ENCODE results near the gene ZNF367.

Gene ZNF367

DNA sequence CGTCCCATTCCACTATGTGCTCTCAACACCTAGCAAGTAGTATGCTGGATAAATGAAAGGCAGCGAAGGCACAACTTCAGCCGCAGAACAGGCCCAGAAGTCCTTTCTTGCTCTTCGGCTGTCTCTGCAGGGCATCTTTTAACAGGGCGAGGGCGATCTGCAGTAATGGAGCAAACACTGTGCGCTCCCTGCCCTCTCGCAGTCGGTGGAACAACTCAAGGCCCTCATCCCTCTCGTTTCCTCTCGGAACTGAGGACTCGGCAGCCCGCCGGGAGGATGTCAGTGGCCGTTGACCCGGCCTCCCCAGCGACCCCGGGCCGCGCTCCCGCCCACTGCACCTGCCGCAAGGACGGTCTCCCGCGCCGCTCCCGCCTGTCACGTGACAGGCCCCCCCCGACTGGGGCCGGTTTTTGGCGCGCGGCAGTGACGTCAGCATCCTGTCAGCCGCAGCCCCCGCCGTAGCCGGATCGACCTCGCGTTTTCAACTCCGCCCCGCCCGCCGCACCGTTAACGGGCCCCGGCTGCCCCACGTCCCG, 1.1 kb downstream of the ZNF367 start:
- Histone ChIP-seq H3K4me2 (ENCODE audit: low read length) (peak overlapping the region; percentile 85), H3K23ac (ENCODE audit: low read length) (peak overlapping the region; percentile 0), H2BK5ac (ENCODE audit: low read depth, low read length, poor library complexity) (peak overlapping the region; percentile 53), H3K36me3 (ENCODE audit: control insufficient read depth in 1 of 2, insufficient read depth in 2 of 2, low read length in 2 of 2) (no peaks in the 10 kb centered on the region), H3K18ac (ENCODE audit: low read length) (peak overlapping the region; percentile 2), H3K9ac (ENCODE audit: low read length) (peak overlapping the region; percentile 61), H2AK5ac (ENCODE audit: low read length) (no peak overlapping the region), H3K27ac (ENCODE audit: low read depth, low read length) (peak overlapping the region; percentile 48), H4K8ac (ENCODE audit: low read depth, low read length) (peak overlapping the region; percentile 18), H2BK12ac (ENCODE audit: low read length) (no peak overlapping the region), H3K4ac (ENCODE audit: low read depth, low read length) (peak overlapping the region; percentile 99), H4K91ac (ENCODE audit: low read depth, low read length) (peak overlapping the region; percentile 16), H3K9me3 (ENCODE audit: insufficient read depth, low read depth, low read length) (peaks cover 3% of the 10 kb centered on the region), H3K27me3 (ENCODE audit: insufficient read depth, low read length) (no peaks in the 10 kb centered on the region), H2AFZ (ENCODE audit: insufficient read depth, low read length, poor library complexity) (peak overlapping the region; percentile 82), H3K79me2 (ENCODE audit: control insufficient read depth, insufficient read depth, low read length, poor library complexity) (peaks cover 19% of the 10 kb centered on the region), H3K14ac (ENCODE audit: low read length) (peak overlapping the region; percentile 24), H3K4me1 (ENCODE audit: control insufficient read depth in 1 of 2, insufficient read depth in 2 of 2, low read length in 2 of 2) (peaks cover 6% of the 10 kb centered on the region in 2 experiments), H3K79me1 (ENCODE audit: low read length) (peaks cover 14% of the 10 kb centered on the region), H3K4me3 (ENCODE audit: low read depth, low read length) (peak overlapping the region; percentile 89), H4K12ac (ENCODE audit: low read depth, low read length) (no peak overlapping the region), H2BK120ac (ENCODE audit: insufficient read depth, low read length, poor library complexity) (no peak overlapping the region)
- no CpG with 5 or more reads among the region's 50 CpGs for WGBS (ENCODE audit: extremely low coverage, insufficient coverage, insufficient read length)
- peak; percentile 74 to 81 for DNase-seq

DNA sequence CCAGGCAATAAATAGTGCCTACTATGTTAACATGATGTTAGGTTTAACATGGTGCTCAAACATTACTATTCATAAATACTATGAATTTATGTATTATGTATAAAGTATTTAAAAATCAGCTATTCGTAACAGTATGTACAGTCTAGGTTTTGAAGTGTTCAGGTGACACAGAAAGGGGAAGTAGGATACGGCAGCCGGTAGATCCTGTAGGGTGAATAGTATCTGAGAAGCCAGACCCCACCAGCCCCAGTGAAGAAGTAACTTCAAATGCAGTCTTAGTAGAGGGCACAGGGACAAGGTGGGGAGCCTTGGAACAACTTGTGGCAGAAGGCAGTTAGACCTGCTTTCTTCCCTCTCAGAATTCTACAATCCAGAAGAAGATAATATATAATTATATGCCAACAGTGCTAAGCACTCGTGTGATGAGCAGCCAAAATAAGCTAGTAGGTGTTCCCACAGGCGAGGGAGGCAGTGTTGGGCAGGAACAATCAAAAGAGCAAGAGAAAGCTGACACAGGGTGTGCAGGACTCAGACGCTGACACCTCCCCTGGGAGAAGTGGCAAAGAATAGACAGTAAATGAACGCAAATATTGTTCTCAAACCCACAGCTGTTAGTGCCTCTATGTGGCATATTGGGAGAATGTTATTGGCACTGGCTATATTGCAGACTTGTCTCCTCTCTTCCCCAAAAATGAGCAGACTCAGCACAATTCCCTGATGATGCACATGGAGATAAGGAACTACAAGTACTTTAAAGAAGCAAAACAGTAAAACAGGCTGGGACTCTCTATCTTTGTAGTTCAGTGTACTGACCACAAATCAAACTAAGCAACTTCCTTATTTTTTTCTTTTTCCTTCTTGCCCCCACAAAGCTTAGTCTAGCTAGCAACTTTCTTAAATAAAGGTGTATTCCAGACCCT, 4.6 kb downstream of the ZNF367 start:
- Histone ChIP-seq H3K4me2 (ENCODE audit: low read length) (no peak overlapping the region), H3K36me3 (ENCODE audit: control insufficient read depth in 1 of 2, insufficient read depth in 2 of 2, low read length in 2 of 2) (peaks cover 2 to 7% of the 10 kb centered on the region in 2 experiments), H4K12ac (ENCODE audit: low read depth, low read length) (no peak overlapping the region), H3K79me2 (ENCODE audit: control insufficient read depth, insufficient read depth, low read length, poor library complexity) (peaks cover 17% of the 10 kb centered on the region), H3K27me3 (ENCODE audit: insufficient read depth, low read length) (no peaks in the 10 kb centered on the region), H3K27ac (ENCODE audit: low read depth, low read length) (no peak overlapping the region), H2AK5ac (ENCODE audit: low read length) (no peak overlapping the region), H3K4me3 (ENCODE audit: low read depth, low read length) (no peak overlapping the region), H2AFZ (ENCODE audit: insufficient read depth, low read length, poor library complexity) (no peak overlapping the region), H3K18ac (ENCODE audit: low read length) (no peak overlapping the region), H3K9ac (ENCODE audit: low read length) (no peak overlapping the region), H3K23ac (ENCODE audit: low read length) (no peak overlapping the region), H4K8ac (ENCODE audit: low read depth, low read length) (peak overlapping the region; percentile 10), H3K4me1 (ENCODE audit: control insufficient read depth in 1 of 2, insufficient read depth in 2 of 2, low read length in 2 of 2) (peaks cover 3% of the 10 kb centered on the region in 2 experiments), H3K9me3 (ENCODE audit: insufficient read depth, low read depth, low read length) (peaks cover 3% of the 10 kb centered on the region), H3K4ac (ENCODE audit: low read depth, low read length) (peak overlapping the region; percentile 92), H2BK120ac (ENCODE audit: insufficient read depth, low read length, poor library complexity) (no peak overlapping the region), H3K14ac (ENCODE audit: low read length) (no peak overlapping the region), H3K79me1 (ENCODE audit: low read length) (peaks cover 6% of the 10 kb centered on the region), H2BK5ac (ENCODE audit: low read depth, low read length, poor library complexity) (no peak overlapping the region), H2BK12ac (ENCODE audit: low read length) (peak overlapping the region; percentile 63), H4K91ac (ENCODE audit: low read depth, low read length) (no peak overlapping the region)
- WGBS (ENCODE audit: extremely low coverage, insufficient coverage, insufficient read length), result no CpG with 5 or more reads among the region's 7 CpGs
- DNase-seq, result no peak

DNA sequence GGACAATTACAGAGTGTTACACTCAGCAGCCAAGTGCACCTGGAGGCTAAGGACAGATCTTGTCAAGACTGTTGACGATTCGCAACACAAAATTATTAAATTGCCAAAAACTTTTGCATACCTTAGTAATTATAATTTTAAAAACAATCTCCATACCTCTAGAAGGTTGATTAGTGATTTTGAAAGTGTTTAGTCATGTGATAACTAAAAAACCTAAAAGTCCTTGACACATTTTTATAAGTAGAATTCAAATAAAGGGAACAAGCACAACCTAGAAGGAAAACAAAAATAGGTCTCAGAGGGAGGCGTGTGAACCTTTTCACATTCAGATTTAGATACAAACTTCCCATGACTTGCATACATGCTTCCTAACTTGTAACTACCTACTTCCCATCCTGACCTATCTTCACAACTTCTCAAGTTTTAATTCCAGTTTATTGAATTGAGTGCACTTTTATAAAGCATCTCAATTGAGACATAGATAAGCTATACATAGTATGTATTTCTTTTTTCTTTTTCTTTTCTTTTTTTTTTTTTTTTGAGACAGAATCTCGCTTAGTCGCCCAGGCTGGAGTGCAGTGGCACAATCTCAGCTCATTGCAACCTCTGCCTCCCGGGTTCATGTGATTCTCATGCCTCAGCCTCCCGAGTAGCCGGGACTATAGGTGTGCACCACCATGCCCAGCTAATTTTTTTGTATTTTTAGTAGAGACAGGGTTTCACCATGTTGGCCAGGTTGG, 5.8 kb downstream of the ZNF367 start:
- H2BK120ac ChIP-seq (ENCODE audit: insufficient read depth, low read length, poor library complexity), result no peak overlapping the region
- H3K27ac ChIP-seq (ENCODE audit: low read depth, low read length), result no peak overlapping the region
- no peak overlapping the region for H2AK5ac ChIP-seq (ENCODE audit: low read length)
- no CpG with 5 or more reads among the region's 8 CpGs for WGBS (ENCODE audit: extremely low coverage, insufficient coverage, insufficient read length)
- H3K14ac ChIP-seq (ENCODE audit: low read length), result no peak overlapping the region
- no peak overlapping the region for H3K23ac ChIP-seq (ENCODE audit: low read length)
- no peak overlapping the region for H4K8ac ChIP-seq (ENCODE audit: low read depth, low read length)
- no peak overlapping the region for H4K91ac ChIP-seq (ENCODE audit: low read depth, low read length)
- H3K4me1 ChIP-seq (ENCODE audit: control insufficient read depth in 1 of 2, insufficient read depth in 2 of 2, low read length in 2 of 2), result peaks cover 3% of the 10 kb centered on the region in 2 experiments
- H2AFZ ChIP-seq (ENCODE audit: insufficient read depth, low read length, poor library complexity), result no peak overlapping the region
- peaks cover 13% of the 10 kb centered on the region for H3K79me2 ChIP-seq (ENCODE audit: control insufficient read depth, insufficient read depth, low read length, poor library complexity)
- H3K27me3 ChIP-seq (ENCODE audit: insufficient read depth, low read length), result no peaks in the 10 kb centered on the region
- H3K9ac ChIP-seq (ENCODE audit: low read length), result no peak overlapping the region
- H3K36me3 ChIP-seq (ENCODE audit: control insufficient read depth in 1 of 2, insufficient read depth in 2 of 2, low read length in 2 of 2), result peaks cover 2 to 7% of the 10 kb centered on the region in 2 experiments
- H3K4me3 ChIP-seq (ENCODE audit: low read depth, low read length), result no peak overlapping the region
- no peak for DNase-seq
- H3K79me1 ChIP-seq (ENCODE audit: low read length), result no peaks in the 10 kb centered on the region
- no peak overlapping the region for H3K18ac ChIP-seq (ENCODE audit: low read length)
- H3K9me3 ChIP-seq (ENCODE audit: insufficient read depth, low read depth, low read length), result no peaks in the 10 kb centered on the region
- no peak overlapping the region for H4K12ac ChIP-seq (ENCODE audit: low read depth, low read length)
- H2BK12ac ChIP-seq (ENCODE audit: low read length), result no peak overlapping the region
- no peak overlapping the region for H2BK5ac ChIP-seq (ENCODE audit: low read depth, low read length, poor library complexity)
- no peak overlapping the region for H3K4me2 ChIP-seq (ENCODE audit: low read length)
- H3K4ac ChIP-seq (ENCODE audit: low read depth, low read length), result no peak overlapping the region

DNA sequence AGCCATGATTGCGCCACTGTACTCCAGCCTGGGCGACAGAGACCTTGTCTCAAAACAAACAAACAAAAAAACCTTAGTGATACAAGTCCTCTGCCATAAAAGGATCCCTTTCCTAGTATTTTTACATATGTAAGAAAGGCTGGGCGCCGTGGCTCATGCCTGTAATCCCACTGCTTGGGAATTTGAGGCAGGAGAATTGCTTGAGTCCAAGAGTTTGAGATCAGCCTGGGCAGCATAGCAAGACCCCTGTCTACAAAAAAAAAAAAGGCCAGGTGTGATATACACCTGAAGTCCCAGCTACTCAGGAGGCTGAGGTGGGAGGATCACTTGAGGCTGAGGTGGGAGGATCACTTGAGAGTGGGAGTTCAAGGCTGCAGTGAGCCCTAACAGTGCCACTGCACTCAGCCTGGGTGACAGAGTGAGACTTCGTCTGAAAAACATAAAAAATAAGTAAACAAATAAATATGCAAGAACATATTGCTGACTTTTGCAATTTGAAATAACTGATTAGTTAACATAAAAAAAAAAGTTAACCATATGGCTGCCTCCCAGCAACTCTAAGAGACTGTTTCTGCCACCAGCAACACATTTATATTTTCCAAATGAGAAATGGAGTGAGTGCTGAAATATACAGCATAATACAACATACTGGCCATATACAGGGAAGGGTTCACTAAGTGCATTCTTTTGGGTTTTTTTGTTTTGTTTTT, 6.9 kb downstream of the ZNF367 start:
- H3K4me2 ChIP-seq (ENCODE audit: low read length), result no peak overlapping the region

More for the DNA sequence above, 6.9 kb downstream of the ZNF367 start:
- peak in 1 of 2 donors; percentile 44 for DNase-seq
- H3K23ac ChIP-seq (ENCODE audit: low read length), result no peak overlapping the region
- no peak overlapping the region for H4K91ac ChIP-seq (ENCODE audit: low read depth, low read length)
- H3K36me3 ChIP-seq (ENCODE audit: control insufficient read depth in 1 of 2, insufficient read depth in 2 of 2, low read length in 2 of 2), result peaks cover 2 to 7% of the 10 kb centered on the region in 2 experiments
- no peak overlapping the region for H2AK5ac ChIP-seq (ENCODE audit: low read length)
- H3K4ac ChIP-seq (ENCODE audit: low read depth, low read length), result peak overlapping the region; percentile 10
- peaks cover 0 to 3% of the 10 kb centered on the region in 2 experiments for H3K4me1 ChIP-seq (ENCODE audit: control insufficient read depth in 1 of 2, insufficient read depth in 2 of 2, low read length in 2 of 2)
- no peak overlapping the region for H3K27ac ChIP-seq (ENCODE audit: low read depth, low read length)
- no peaks in the 10 kb centered on the region for H3K79me1 ChIP-seq (ENCODE audit: low read length)
- H3K27me3 ChIP-seq (ENCODE audit: insufficient read depth, low read length), result no peaks in the 10 kb centered on the region
- no peak overlapping the region for H2AFZ ChIP-seq (ENCODE audit: insufficient read depth, low read length, poor library complexity)
- no peak overlapping the region for H2BK12ac ChIP-seq (ENCODE audit: low read length)
- H2BK120ac ChIP-seq (ENCODE audit: insufficient read depth, low read length, poor library complexity), result no peak overlapping the region
- no peak overlapping the region for H3K14ac ChIP-seq (ENCODE audit: low read length)
- H4K8ac ChIP-seq (ENCODE audit: low read depth, low read length), result no peak overlapping the region
- H4K12ac ChIP-seq (ENCODE audit: low read depth, low read length), result no peak overlapping the region
- H3K4me3 ChIP-seq (ENCODE audit: low read depth, low read length), result no peak overlapping the region
- H3K9ac ChIP-seq (ENCODE audit: low read length), result no peak overlapping the region
- no peaks in the 10 kb centered on the region for H3K9me3 ChIP-seq (ENCODE audit: insufficient read depth, low read depth, low read length)
- no peak overlapping the region for H3K18ac ChIP-seq (ENCODE audit: low read length)
- H3K79me2 ChIP-seq (ENCODE audit: control insufficient read depth, insufficient read depth, low read length, poor library complexity), result peaks cover 11% of the 10 kb centered on the region
- no peak overlapping the region for H2BK5ac ChIP-seq (ENCODE audit: low read depth, low read length, poor library complexity)
- no CpG with 5 or more reads among the region's 5 CpGs for WGBS (ENCODE audit: extremely low coverage, insufficient coverage, insufficient read length)
